Neural cell (in vitro differentiated cells): ENCODE measurements around the gene ZNF557.

Experiments
- EZH2 ChIP-seq: fragments of 200-600, 300-800 bp; shearing (Covaris generic), sonication (generic); IDR thresholded peaks from 2 replicates; pipeline ENCODE4 v1.6.1; 2014; ENCODE audit warnings: antibody characterized with exemption, low read length, borderline replicate concordance, mild to moderate bottlenecking; ENCODE audit not compliant: insufficient read depth, poor library complexity, severe bottlenecking
- MXI1 ChIP-seq: fragments of 450-650 bp; conservative IDR thresholded peaks from 2 replicates; pipeline ENCODE4 v1.6.1; 2014; ENCODE audit warnings: antibody characterized with exemption, mild to moderate bottlenecking; ENCODE audit not compliant: poor library complexity, severe bottlenecking
- POLR2AphosphoS5 ChIP-seq: IDR thresholded peaks from 2 replicates; pipeline ENCODE4 v1.6.1; 2012
- RAD21 ChIP-seq: fragments of 450-650 bp; conservative IDR thresholded peaks from 2 replicates; pipeline ENCODE4 v1.6.1; 2014; ENCODE audit warnings: antibody characterized with exemption, mild to moderate bottlenecking, moderate library complexity
- TAF1 ChIP-seq: IDR thresholded peaks from 2 replicates; pipeline ENCODE4 v1.6.1; 2012; ENCODE audit warnings: low read depth
- TF ChIP-seq, protein P1 (sequence below): fragments of 450-650 bp; IDR thresholded peaks from 2 replicates; pipeline ENCODE4 v1.5.1; 2014; ENCODE audit warnings: antibody characterized with exemption, mild to moderate bottlenecking, moderate library complexity; ENCODE audit not compliant: poor library complexity, severe bottlenecking

DNA sequence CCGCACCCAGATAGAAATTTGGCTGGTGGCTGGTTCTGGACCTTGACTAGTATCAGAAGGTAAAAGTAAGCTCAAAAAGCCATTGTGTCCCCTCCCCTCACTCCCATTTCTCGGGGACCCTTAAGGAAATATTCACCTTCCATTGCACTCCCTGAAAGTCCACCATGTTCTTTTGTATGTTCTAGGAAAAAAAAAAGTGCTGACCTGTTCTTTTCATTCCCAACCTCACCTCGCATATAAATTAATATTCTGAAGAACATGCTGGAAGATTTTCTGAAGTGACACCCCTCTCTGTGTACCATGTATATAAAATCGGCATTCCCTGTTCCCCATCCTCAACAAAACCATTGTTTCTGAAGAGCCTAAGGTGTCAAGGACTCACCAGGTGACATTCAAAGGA lies 43.2 kb downstream of the ZNF557 start:
- TF ChIP-seq, protein P1, sequence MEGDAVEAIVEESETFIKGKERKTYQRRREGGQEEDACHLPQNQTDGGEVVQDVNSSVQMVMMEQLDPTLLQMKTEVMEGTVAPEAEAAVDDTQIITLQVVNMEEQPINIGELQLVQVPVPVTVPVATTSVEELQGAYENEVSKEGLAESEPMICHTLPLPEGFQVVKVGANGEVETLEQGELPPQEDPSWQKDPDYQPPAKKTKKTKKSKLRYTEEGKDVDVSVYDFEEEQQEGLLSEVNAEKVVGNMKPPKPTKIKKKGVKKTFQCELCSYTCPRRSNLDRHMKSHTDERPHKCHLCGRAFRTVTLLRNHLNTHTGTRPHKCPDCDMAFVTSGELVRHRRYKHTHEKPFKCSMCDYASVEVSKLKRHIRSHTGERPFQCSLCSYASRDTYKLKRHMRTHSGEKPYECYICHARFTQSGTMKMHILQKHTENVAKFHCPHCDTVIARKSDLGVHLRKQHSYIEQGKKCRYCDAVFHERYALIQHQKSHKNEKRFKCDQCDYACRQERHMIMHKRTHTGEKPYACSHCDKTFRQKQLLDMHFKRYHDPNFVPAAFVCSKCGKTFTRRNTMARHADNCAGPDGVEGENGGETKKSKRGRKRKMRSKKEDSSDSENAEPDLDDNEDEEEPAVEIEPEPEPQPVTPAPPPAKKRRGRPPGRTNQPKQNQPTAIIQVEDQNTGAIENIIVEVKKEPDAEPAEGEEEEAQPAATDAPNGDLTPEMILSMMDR, result no peak
- no peak for TF ChIP-seq POLR2AphosphoS5
- TF ChIP-seq MXI1, result no peak
- TF ChIP-seq RAD21, result no peak
- TF ChIP-seq EZH2, result no peak
- no peak for TF ChIP-seq TAF1
